GM21576 (cell line): Measurements from ENCODE around the gene POLL.

ENCODE experiments used
- ATAC-seq: cut with Tn5 transposase; IDR thresholded peaks from one replicate; pipeline ENCODE4 v1.9.1; 2021; ENCODE audit warnings: mild to moderate bottlenecking, moderate library complexity; ENCODE audit not compliant: unreplicated experiment

The POLL gene

GRCh38 chr10:101561068-101561915 lies 26.8 kb downstream of the POLL start:
- ATAC-seq = no peak

- ATAC-seq = no peak
Measured at GRCh38 chr10:101560298-101561067, 27.6 kb downstream of the POLL start.

- ATAC-seq = no peak
Measured at GRCh38 chr10:101559596-101560297, 28.3 kb downstream of the POLL start.

- ATAC-seq = no peak
Measured at GRCh38 chr10:101558671-101559595, 29.1 kb downstream of the POLL start.

GRCh38 chr10:101558204-101558603 lies 29.9 kb downstream of the POLL start:
- no peak for ATAC-seq

- ATAC-seq = no peak
Measured at GRCh38 chr10:101557541-101557940, 30.5 kb downstream of the POLL start.

GRCh38 chr10:101552442-101552841 lies 35.6 kb downstream of the POLL start:
- no peak for ATAC-seq

- no peak for ATAC-seq
Measured at GRCh38 chr10:101550965-101551364, 37.1 kb downstream of the POLL start.

- ATAC-seq = no peak
Measured at GRCh38 chr10:101545898-101546297, 42.2 kb downstream of the POLL start.

- no peak for ATAC-seq
Measured at GRCh38 chr10:101538446-101538845, 49.6 kb downstream of the POLL start.

- ATAC-seq = no peak
Measured at GRCh38 chr10:101536800-101537199, 51.3 kb downstream of the POLL start.

- no peak for ATAC-seq
Measured at GRCh38 chr10:101535949-101536348, 52.1 kb downstream of the POLL start.

GRCh38 chr10:101529725-101530553 lies 58.1 kb downstream of the POLL start:
- ATAC-seq = no peak

- ATAC-seq = no peak
Measured at GRCh38 chr10:101529207-101529606, 58.9 kb downstream of the POLL start.
